ENCODE data around the gene BAZ2B. TPM values are rescaled to one million over a fixed set of nuclear protein-coding genes. Genes with fewer than 3 reads are reported as not detected.

Gene BAZ2B
- total and polyA plus RNA-seq, 2 experiments from 2014 or later: 51.7 to 62.9 TPM

GRCh38 chr2:159362816-159363251, 253.5 kb downstream of the BAZ2B start:
- Histone ChIP-seq H3K4me1 (ENCODE audit: insufficient read depth) (no peaks in the 10 kb centered on the region), H3K79me2 (replicated peaks; ENCODE audit: insufficient read depth) (no peaks in the 10 kb centered on the region), H3K9me2 (ENCODE audit: insufficient read depth) (no peaks in the 10 kb centered on the region; the same call in 1 of the 2 replicates), H4K20me1 (replicated peaks; ENCODE audit: insufficient read depth) (0 out of 2 replicates have a peak, but pooled peaks cover 13% of the 10 kb centered on the region), H3K36me3 (ENCODE audit: insufficient read depth) (0 out of 2 replicates have a peak, but pooled peaks cover 6% of the 10 kb centered on the region), H3K4me3 (no peak overlapping the region), H3F3A (replicated peaks; ENCODE audit: low read depth) (no peaks in the 10 kb centered on the region), H2AFZ (no peak overlapping the region), H3K4me2 (no peak overlapping the region), H3K27me3 (ENCODE audit: insufficient read depth) (no peaks in the 10 kb centered on the region), H3K27ac (ENCODE audit: low read depth) (no peak overlapping the region)
- DNase-seq (ENCODE audit: low spot score) (no peak), ATAC-seq (no peak)
- Mint-ChIP-seq H3K9me3 (peaks cover 4% of the 10 kb centered on the region; the same call in 2 of the 3 replicates), H3K27ac (no peak overlapping the region), H3K27me3 (ENCODE audit: insufficient read depth, low read depth, poor library complexity) (no peaks in the 10 kb centered on the region), H3K4me1 (peaks cover 4% of the 10 kb centered on the region; the same call in 2 of the 3 replicates), H3K4me3 (no peak overlapping the region), H3K36me3 (ENCODE audit: low read depth) (peaks cover 31% of the 10 kb centered on the region)
- TF ChIP-seq JUNB (IDR thresholded peaks at IDR 0.05; ENCODE audit: unreplicated experiment): no peak
- TF ChIP-seq, protein P1, sequence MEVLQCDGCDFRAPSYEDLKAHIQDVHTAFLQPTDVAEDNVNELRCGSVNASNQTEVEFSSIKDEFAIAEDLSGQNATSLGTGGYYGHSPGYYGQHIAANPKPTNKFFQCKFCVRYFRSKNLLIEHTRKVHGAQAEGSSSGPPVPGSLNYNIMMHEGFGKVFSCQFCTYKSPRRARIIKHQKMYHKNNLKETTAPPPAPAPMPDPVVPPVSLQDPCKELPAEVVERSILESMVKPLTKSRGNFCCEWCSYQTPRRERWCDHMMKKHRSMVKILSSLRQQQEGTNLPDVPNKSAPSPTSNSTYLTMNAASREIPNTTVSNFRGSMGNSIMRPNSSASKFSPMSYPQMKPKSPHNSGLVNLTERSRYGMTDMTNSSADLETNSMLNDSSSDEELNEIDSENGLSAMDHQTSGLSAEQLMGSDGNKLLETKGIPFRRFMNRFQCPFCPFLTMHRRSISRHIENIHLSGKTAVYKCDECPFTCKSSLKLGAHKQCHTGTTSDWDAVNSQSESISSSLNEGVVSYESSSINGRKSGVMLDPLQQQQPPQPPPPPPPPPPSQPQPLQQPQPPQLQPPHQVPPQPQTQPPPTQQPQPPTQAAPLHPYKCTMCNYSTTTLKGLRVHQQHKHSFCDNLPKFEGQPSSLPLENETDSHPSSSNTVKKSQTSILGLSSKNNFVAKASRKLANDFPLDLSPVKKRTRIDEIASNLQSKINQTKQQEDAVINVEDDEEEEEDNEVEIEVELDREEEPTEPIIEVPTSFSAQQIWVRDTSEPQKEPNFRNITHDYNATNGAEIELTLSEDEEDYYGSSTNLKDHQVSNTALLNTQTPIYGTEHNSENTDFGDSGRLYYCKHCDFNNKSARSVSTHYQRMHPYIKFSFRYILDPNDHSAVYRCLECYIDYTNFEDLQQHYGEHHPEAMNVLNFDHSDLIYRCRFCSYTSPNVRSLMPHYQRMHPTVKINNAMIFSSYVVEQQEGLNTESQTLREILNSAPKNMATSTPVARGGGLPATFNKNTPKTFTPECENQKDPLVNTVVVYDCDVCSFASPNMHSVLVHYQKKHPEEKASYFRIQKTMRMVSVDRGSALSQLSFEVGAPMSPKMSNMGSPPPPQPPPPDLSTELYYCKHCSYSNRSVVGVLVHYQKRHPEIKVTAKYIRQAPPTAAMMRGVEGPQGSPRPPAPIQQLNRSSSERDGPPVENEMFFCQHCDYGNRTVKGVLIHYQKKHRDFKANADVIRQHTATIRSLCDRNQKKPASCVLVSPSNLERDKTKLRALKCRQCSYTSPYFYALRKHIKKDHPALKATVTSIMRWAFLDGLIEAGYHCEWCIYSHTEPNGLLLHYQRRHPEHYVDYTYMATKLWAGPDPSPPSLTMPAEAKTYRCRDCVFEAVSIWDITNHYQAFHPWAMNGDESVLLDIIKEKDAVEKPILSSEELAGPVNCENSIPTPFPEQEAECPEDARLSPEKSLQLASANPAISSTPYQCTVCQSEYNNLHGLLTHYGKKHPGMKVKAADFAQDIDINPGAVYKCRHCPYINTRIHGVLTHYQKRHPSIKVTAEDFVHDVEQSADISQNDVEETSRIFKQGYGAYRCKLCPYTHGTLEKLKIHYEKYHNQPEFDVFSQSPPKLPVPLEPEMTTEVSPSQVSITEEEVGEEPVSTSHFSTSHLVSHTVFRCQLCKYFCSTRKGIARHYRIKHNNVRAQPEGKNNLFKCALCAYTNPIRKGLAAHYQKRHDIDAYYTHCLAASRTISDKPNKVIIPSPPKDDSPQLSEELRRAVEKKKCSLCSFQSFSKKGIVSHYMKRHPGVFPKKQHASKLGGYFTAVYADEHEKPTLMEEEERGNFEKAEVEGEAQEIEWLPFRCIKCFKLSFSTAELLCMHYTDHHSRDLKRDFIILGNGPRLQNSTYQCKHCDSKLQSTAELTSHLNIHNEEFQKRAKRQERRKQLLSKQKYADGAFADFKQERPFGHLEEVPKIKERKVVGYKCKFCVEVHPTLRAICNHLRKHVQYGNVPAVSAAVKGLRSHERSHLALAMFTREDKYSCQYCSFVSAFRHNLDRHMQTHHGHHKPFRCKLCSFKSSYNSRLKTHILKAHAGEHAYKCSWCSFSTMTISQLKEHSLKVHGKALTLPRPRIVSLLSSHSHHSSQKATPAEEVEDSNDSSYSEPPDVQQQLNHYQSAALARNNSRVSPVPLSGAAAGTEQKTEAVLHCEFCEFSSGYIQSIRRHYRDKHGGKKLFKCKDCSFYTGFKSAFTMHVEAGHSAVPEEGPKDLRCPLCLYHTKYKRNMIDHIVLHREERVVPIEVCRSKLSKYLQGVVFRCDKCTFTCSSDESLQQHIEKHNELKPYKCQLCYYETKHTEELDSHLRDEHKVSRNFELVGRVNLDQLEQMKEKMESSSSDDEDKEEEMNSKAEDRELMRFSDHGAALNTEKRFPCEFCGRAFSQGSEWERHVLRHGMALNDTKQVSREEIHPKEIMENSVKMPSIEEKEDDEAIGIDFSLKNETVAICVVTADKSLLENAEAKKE (CRISPR knock-in tag; IDR thresholded peaks at IDR 0.05): no peak
- no peak for TF ChIP-seq ETS1 (IDR thresholded peaks at IDR 0.05)
- no peak for TF ChIP-seq POLR2AphosphoS5 (IDR thresholded peaks at IDR 0.05; ENCODE audit: low read depth)
- no peak for TF ChIP-seq EZH2phosphoT487 (IDR thresholded peaks at IDR 0.05; ENCODE audit: unreplicated experiment)
- no peak for TF ChIP-seq EZH2 (IDR thresholded peaks at IDR 0.05; ENCODE audit: low read depth, unreplicated experiment)
- TF ChIP-seq REST (IDR thresholded peaks at IDR 0.05; ENCODE audit: unreplicated experiment): no peak
- TF ChIP-seq STAT1 (IDR thresholded peaks at IDR 0.05; ENCODE audit: unreplicated experiment): no peak
- no peak for TF ChIP-seq ZNF114 (CRISPR knock-in tag; IDR thresholded peaks at IDR 0.05)
- TF ChIP-seq CREB1 (CRISPR knock-in tag; IDR thresholded peaks at IDR 0.05; ENCODE audit: low read depth): no peak
- TF ChIP-seq ZNF331 (CRISPR knock-in tag; IDR thresholded peaks at IDR 0.05; ENCODE audit: low read depth): no peak
- no peak for TF ChIP-seq NANOG (IDR thresholded peaks at IDR 0.05; ENCODE audit: borderline replicate concordance)
- TF ChIP-seq, protein P2, sequence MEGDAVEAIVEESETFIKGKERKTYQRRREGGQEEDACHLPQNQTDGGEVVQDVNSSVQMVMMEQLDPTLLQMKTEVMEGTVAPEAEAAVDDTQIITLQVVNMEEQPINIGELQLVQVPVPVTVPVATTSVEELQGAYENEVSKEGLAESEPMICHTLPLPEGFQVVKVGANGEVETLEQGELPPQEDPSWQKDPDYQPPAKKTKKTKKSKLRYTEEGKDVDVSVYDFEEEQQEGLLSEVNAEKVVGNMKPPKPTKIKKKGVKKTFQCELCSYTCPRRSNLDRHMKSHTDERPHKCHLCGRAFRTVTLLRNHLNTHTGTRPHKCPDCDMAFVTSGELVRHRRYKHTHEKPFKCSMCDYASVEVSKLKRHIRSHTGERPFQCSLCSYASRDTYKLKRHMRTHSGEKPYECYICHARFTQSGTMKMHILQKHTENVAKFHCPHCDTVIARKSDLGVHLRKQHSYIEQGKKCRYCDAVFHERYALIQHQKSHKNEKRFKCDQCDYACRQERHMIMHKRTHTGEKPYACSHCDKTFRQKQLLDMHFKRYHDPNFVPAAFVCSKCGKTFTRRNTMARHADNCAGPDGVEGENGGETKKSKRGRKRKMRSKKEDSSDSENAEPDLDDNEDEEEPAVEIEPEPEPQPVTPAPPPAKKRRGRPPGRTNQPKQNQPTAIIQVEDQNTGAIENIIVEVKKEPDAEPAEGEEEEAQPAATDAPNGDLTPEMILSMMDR (conservative IDR thresholded peaks at IDR 0.05; ENCODE audit: low read depth in 2 of 2): no peak

Data from GM23338 (cell line).